ENCODE results near the gene NAA80.

NAA80 gene

GRCh38 chr3:50341996-50342650, 42.9 kb upstream of the NAA80 start:
- no peak overlapping the region for H3K4me3 ChIP-seq (replicated peaks; ENCODE audit: low read depth, low read length)
- TF ChIP-seq CTCF (IDR thresholded peaks at IDR 0.05; ENCODE audit: low read length, missing control alignments), result no peak
- no peak for DNase-seq (ENCODE audit: low read depth)

GRCh38 chr3:50341537-50341936, 42.3 kb upstream of the NAA80 start:
- peak overlapping the region; percentile 43 for H3K4me3 ChIP-seq (replicated peaks; ENCODE audit: low read depth, low read length)
- no peak for DNase-seq (ENCODE audit: low read depth)
- TF ChIP-seq CTCF (IDR thresholded peaks at IDR 0.05; ENCODE audit: low read length, missing control alignments), result no peak

- H3K4me3 ChIP-seq (replicated peaks; ENCODE audit: low read depth, low read length), result peak within 1 kb of the TSS; percentile 43
- TF ChIP-seq CTCF (IDR thresholded peaks at IDR 0.05; ENCODE audit: low read length, missing control alignments), result no peak
- peak; percentile 41 for DNase-seq (ENCODE audit: low read depth)
Measured at GRCh38 chr3:50340448-50341329, 41.5 kb upstream of the NAA80 start, which contains the start of gene RASSF1. Gene RASSF1, minus strand, starts transcription at chr3:50340836. Its CDS starts 31 bp downstream, at chr3:50340805.

- H3K4me3 ChIP-seq (replicated peaks; ENCODE audit: low read depth, low read length), result peak overlapping the region; percentile 43
- DNase-seq (ENCODE audit: low read depth), result no peak
- no peak for TF ChIP-seq CTCF (IDR thresholded peaks at IDR 0.05; ENCODE audit: low read length, missing control alignments)
Measured at GRCh38 chr3:50340147-50340447, 40.9 kb upstream of the NAA80 start.

GRCh38 chr3:50339485-50340146, 40.4 kb upstream of the NAA80 start:
- H3K4me3 ChIP-seq (replicated peaks; ENCODE audit: low read depth, low read length), result peak overlapping the region; percentile 43
- DNase-seq (ENCODE audit: low read depth), result peak; percentile 41
- TF ChIP-seq CTCF (IDR thresholded peaks at IDR 0.05; ENCODE audit: low read length, missing control alignments), result no peak

GRCh38 chr3:50338965-50339364, 39.8 kb upstream of the NAA80 start:
- no peak overlapping the region for H3K4me3 ChIP-seq (replicated peaks; ENCODE audit: low read depth, low read length)
- no peak for DNase-seq (ENCODE audit: low read depth)
- no peak for TF ChIP-seq CTCF (IDR thresholded peaks at IDR 0.05; ENCODE audit: low read length, missing control alignments)
